IMR-90 (cell line): Measurements from ENCODE around the gene KIAA0825. TPM values are rescaled to one million over a fixed set of nuclear protein-coding genes. Genes with fewer than 3 reads are reported as not detected.
A peak's percentile ranks its signal among the peaks of the same experiment; 100 is the strongest.

Source experiments
- ATAC-seq: fragments of 200-7000 bp; cut with Tn5 transposase; 2 replicates; pipeline ENCODE4 v1.9.1; 2020; ENCODE audit warnings: low read depth, mild to moderate bottlenecking, moderate library complexity
- BruUV-seq: library from RNA; stranded (reverse); fragments of 400-500 nt; replicated peaks from 2 replicates; lab custom pipeline; 2021; lab: Mats Ljungman, UMichigan
- CTCF ChIA-PET: fragments of 300-600 bp; formaldehyde crosslinking; extraction: SDS; loops from one replicate; lab custom pipeline; 2021; ENCODE audit warnings: antibody characterized with exemption; lab: Yijun Ruan, JAX
- POLR2A ChIA-PET: fragments of 300-600 bp; sonication (Branson Sonifier 250); formaldehyde crosslinking; loops from one replicate; lab custom pipeline; 2022; ENCODE audit warnings: antibody characterized with exemption; ENCODE audit not compliant: unreplicated experiment; lab: Charles Lee
- DNase-seq: peaks from one replicate; pipeline ENCODE4 v3.0.0; 2013
- H2AFZ ChIP-seq: replicated peaks from 2 replicates; pipeline ENCODE3; 2013; ENCODE audit warnings: low read length, mild to moderate bottlenecking; ENCODE audit not compliant: poor library complexity
- H2AK5ac ChIP-seq: 2 replicates; pipeline ENCODE4 v1.6.1; 2013; ENCODE audit warnings: low read depth, low read length, inconsistent platforms
- H2AK9ac ChIP-seq: replicated peaks from 2 replicates; pipeline ENCODE3; 2013; ENCODE audit warnings: mild to moderate bottlenecking, low read depth, low read length, moderate library complexity; ENCODE audit not compliant: poor library complexity
- H2BK120ac ChIP-seq: 2 replicates; pipeline ENCODE4 v1.6.1; 2013; ENCODE audit warnings: low read depth, low read length, inconsistent platforms
- H2BK15ac ChIP-seq: 3 replicates; pipeline ENCODE4 v1.6.1; 2013; ENCODE audit warnings: low read depth, low read length, inconsistent platforms
- H2BK20ac ChIP-seq: 2 replicates; pipeline ENCODE4 v1.6.1; 2013; ENCODE audit warnings: low read depth, mild to moderate bottlenecking, inconsistent platforms, low read length, moderate library complexity
- H2BK5ac ChIP-seq: 2 replicates; pipeline ENCODE4 v1.6.1; 2013; ENCODE audit warnings: mild to moderate bottlenecking, low read depth, low read length, inconsistent platforms; ENCODE audit not compliant: poor library complexity, severe bottlenecking
- H3K14ac ChIP-seq: replicated peaks from 2 replicates; pipeline ENCODE4 v1.6.1; 2013; ENCODE audit warnings: low read depth, low read length, inconsistent platforms
- H3K18ac ChIP-seq: 2 replicates; pipeline ENCODE4 v1.6.1; 2013; ENCODE audit warnings: low read depth, low read length, control low read depth
- H3K23ac ChIP-seq: 2 replicates; pipeline ENCODE4 v1.6.1; 2013; ENCODE audit warnings: low read depth, low read length, inconsistent platforms
- H3K27ac ChIP-seq: 2 replicates; pipeline ENCODE4 v1.5.1; 2013; ENCODE audit warnings: mild to moderate bottlenecking, control low read depth, low read length; ENCODE audit not compliant: insufficient read depth
- H3K27me3 ChIP-seq: 2 replicates; pipeline ENCODE4 v1.6.1; 2013; ENCODE audit warnings: low read length; ENCODE audit not compliant: control insufficient read depth, insufficient read depth
- H3K36me3 ChIP-seq: 2 replicates; pipeline ENCODE4 v1.6.1; 2013; ENCODE audit warnings: low read length, mixed read lengths; ENCODE audit not compliant: control insufficient read depth, insufficient read depth
- H3K4ac ChIP-seq: 2 replicates; pipeline ENCODE4 v1.6.1; 2013; ENCODE audit warnings: low read depth, low read length, inconsistent platforms
- H3K4me1 ChIP-seq: 2 replicates; pipeline ENCODE4 v1.6.1; 2013; ENCODE audit warnings: low read length, mixed read lengths; ENCODE audit not compliant: control insufficient read depth, insufficient read depth
- H3K4me2 ChIP-seq: 2 replicates; pipeline ENCODE4 v1.6.1; 2013; ENCODE audit warnings: low read depth, mild to moderate bottlenecking, control low read depth, low read length, moderate library complexity
- H3K4me3 ChIP-seq: 2 replicates; pipeline ENCODE4 v1.5.1; 2013; ENCODE audit warnings: low read depth, mild to moderate bottlenecking, control low read depth, low read length, moderate library complexity; ENCODE audit not compliant: insufficient read depth
- H3K56ac ChIP-seq: 2 replicates; pipeline ENCODE4 v1.6.1; 2013; ENCODE audit warnings: low read length, inconsistent platforms; ENCODE audit not compliant: insufficient read depth; ENCODE audit errors: extremely low read depth
- H3K79me1 ChIP-seq, 2 experiments: 2 replicates each; pipeline ENCODE4 v1.6.1; 2013; ENCODE audit warnings: low read length in 2 of 2, inconsistent platforms in 1 of 2, low read depth in 1 of 2
- H3K9ac ChIP-seq: 2 replicates; pipeline ENCODE4 v1.6.1; 2013; ENCODE audit warnings: low read depth, low read length, control low read depth
- H3K9me1 ChIP-seq: 2 replicates; pipeline ENCODE4 v1.6.1; 2013; ENCODE audit warnings: low read length, inconsistent platforms; ENCODE audit not compliant: insufficient read depth
- H3K9me3 ChIP-seq: 2 replicates; pipeline ENCODE4 v1.6.1; 2013; ENCODE audit warnings: low read length; ENCODE audit not compliant: control insufficient read depth, insufficient read depth
- H4K20me1 ChIP-seq: 2 replicates; pipeline ENCODE4 v1.6.1; 2013; ENCODE audit warnings: low read length, inconsistent platforms; ENCODE audit not compliant: insufficient read depth
- H4K5ac ChIP-seq: 2 replicates; pipeline ENCODE4 v1.6.1; 2013; ENCODE audit warnings: mild to moderate bottlenecking, low read depth, low read length, control low read depth
- H4K8ac ChIP-seq, 2 experiments: 2 replicates each; pipeline ENCODE4 v1.6.1; 2013; ENCODE audit warnings: low read depth in 2 of 2, low read length in 2 of 2, control low read depth in 1 of 2, inconsistent platforms in 1 of 2
- H4K91ac ChIP-seq: 2 replicates; pipeline ENCODE4 v1.6.1; 2013; ENCODE audit warnings: low read depth, low read length, inconsistent platforms; ENCODE audit not compliant: insufficient read depth
- CEBPB ChIP-seq: IDR thresholded peaks from 2 replicates; pipeline ENCODE4 v1.6.1; 2012; ENCODE audit warnings: low read depth, low read length, improper control_type of control experiment
- MAFK ChIP-seq: IDR thresholded peaks from 2 replicates; pipeline ENCODE4 v1.6.1; 2012; ENCODE audit warnings: low read depth, low read length, improper control_type of control experiment
- NFE2L2 ChIP-seq: fragments of 150-350 bp; IDR thresholded peaks from 2 replicates; pipeline ENCODE4 v1.6.1; 2016; ENCODE audit warnings: low read depth, mild to moderate bottlenecking, low read length
- WGBS, 2 experiments: methylation state at CpG; one replicate each; pipeline versions ENCODE4 v1.1.5 to v1.1.7; 2013; ENCODE audit warnings: missing lambda C conversion rate in 2 of 2; ENCODE audit not compliant: insufficient read length in 1 of 2; ENCODE audit errors: extremely low coverage in 2 of 2; 5-methylcytosine and 5-hydroxymethylcytosine counted together
- dilution Hi-C: fragments of 300-500 bp; cut with HindIII; formaldehyde crosslinking; loops from one replicate; pipeline ENCODE4 v1.14.3; 2018; ENCODE audit warnings: low sequenced_read_pairs; ENCODE audit not compliant: unreplicated experiment
- in situ Hi-C: fragments of 300-500 bp; cut with MboI; formaldehyde crosslinking; loops from 3 replicates; pipeline ENCODE4 v1.14.3; 2019; ENCODE audit warnings: low sequenced_read_pairs, inconsistent platforms, mixed read lengths
- intact Hi-C: fragments of 100-400 bp; cut with micrococcal nuclease; formaldehyde crosslinking; loops from 2 replicates; pipeline ENCODE4 v1.10.0; 2022
- polyA plus RNA-seq, 3 experiments: library from polyadenylated mRNA; depleted of rRNA; stranded (reverse); fragments of >200 nt; gene quantifications; 2 replicates each; pipeline ENCODE4 v1.2.3, GENCODE V29; 2012; ENCODE audit warnings: low replicate concordance in 1 of 3
- total RNA-seq: library from RNA; depleted of rRNA; stranded (reverse); fragments of >200 nt; gene quantifications from 2 replicates; pipeline ENCODE4 v1.2.3, GENCODE V29; 2012
- TF ChIP-seq, protein P1 (sequence below): fragments of 150-350 bp; IDR thresholded peaks from 2 replicates; pipeline ENCODE4 v1.6.1; 2017; ENCODE audit warnings: mild to moderate bottlenecking, antibody characterized with exemption, low read length, low read depth

KIAA0825 gene
- total and polyA plus RNA-seq, 2 of the 4 experiments (the other 2 are of a cell fraction): 0.46 to 1.8 TPM

- H3K9me1 ChIP-seq: no peaks in the 10 kb centered on the region
- WGBS, 2 experiments: no CpG with 5 or more reads among the region's 3 CpGs
- DNase-seq (no peak), ATAC-seq (no peak)
- H3K4me3 ChIP-seq: no peak overlapping the region
- no peaks in the 10 kb centered on the region for H3K4me1 ChIP-seq
- H4K5ac ChIP-seq: no peak overlapping the region
- no peak overlapping the region for H2AFZ ChIP-seq
- no peak overlapping the region for H3K9ac ChIP-seq
- intact Hi-C loops: no loop called here
- H2BK120ac ChIP-seq: no peak overlapping the region
- H3K27me3 ChIP-seq: no peaks in the 10 kb centered on the region
- H2BK15ac ChIP-seq: no peak overlapping the region
- H3K4me2 ChIP-seq: no peak overlapping the region
- no TSS peak for BruUV-seq
- H3K27ac ChIP-seq: no peak overlapping the region
- in situ Hi-C loops: no loop called here
- dilution Hi-C loops: no loop called here
- H3K18ac ChIP-seq: no peak overlapping the region
- no peak overlapping the region for H3K23ac ChIP-seq
- no peaks in the 10 kb centered on the region for H3K79me1 ChIP-seq
- TF ChIP-seq, protein P1, sequence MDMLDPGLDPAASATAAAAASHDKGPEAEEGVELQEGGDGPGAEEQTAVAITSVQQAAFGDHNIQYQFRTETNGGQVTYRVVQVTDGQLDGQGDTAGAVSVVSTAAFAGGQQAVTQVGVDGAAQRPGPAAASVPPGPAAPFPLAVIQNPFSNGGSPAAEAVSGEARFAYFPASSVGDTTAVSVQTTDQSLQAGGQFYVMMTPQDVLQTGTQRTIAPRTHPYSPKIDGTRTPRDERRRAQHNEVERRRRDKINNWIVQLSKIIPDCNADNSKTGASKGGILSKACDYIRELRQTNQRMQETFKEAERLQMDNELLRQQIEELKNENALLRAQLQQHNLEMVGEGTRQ: no peak
- TF ChIP-seq MAFK (no peak), CEBPB (peak; percentile 69), NFE2L2 (no peak)
- no peak overlapping the region for H2AK5ac ChIP-seq
- H4K8ac ChIP-seq: no peak overlapping the region
- no peak overlapping the region for H3K56ac ChIP-seq
- ChIA-PET CTCF (no interaction called here), POLR2A (no interaction called here)
- H3K4ac ChIP-seq: no peak overlapping the region
- H2BK20ac ChIP-seq: no peak overlapping the region
- no peak overlapping the region for H2AK9ac ChIP-seq
- H2BK5ac ChIP-seq: no peak overlapping the region
- H3K14ac ChIP-seq: no peak overlapping the region
- no peak overlapping the region for H4K91ac ChIP-seq
- H4K20me1 ChIP-seq: no peaks in the 10 kb centered on the region
- H3K36me3 ChIP-seq: no peaks in the 10 kb centered on the region
- H3K9me3 ChIP-seq: no peaks in the 10 kb centered on the region
Measured at GRCh38 chr5:94485067-94485466, 133.3 kb downstream of the KIAA0825 start.
